ENCODE data around the gene SRL.

SRL gene

DNA sequence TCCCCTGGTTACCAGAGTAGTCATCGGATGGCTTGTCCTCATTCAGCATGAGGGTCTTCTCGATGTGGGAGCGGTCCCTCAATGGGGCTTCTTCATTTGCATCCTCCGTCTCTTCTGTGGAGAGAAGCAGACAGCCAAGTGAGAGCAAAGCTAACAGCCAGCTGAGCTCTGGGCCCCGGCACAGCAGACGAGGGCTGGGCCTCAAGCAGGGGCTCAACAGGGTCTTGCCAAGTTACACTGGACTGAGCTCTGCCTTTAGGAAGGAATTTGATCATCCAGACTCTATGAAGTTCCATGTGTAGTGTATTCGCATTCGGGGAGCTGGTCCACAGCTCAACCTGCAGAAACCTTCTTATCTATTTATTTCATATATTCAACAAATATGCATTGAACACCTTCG lies 37.4 kb downstream of the SRL start:
- DNase-seq (ENCODE audit: low spot score in 2 of 2), result no peak
- no peak overlapping the region for H3K27ac Mint-ChIP-seq
- peaks cover 22% of the 10 kb centered on the region for H3K4me1 Mint-ChIP-seq
- no peak for ATAC-seq
- no peaks in the 10 kb centered on the region for H3K36me3 Mint-ChIP-seq
- no peaks in the 10 kb centered on the region for H3K9me3 Mint-ChIP-seq
- no peak overlapping the region for H3K4me3 Mint-ChIP-seq

DNA sequence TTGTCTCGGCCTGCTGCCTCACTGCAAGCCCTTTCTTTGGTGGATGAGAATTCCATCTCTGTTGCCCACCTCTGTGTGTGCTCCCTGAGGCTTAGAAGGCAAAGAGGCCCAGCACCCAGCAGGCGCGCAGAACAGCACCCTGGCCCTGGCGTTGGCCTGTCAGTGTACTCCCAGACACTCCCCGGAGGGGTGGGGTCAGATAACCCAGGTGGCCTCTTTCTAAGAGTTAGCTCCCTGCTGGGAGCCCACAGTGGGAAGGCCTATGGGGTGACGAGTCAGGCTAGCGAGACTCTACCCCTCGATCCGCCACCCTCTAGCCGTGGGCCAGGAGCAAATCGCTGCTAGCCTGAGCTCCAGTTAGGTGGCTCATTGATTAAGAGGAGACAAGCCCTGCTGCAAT lies 38.1 kb downstream of the SRL start:
- Mint-ChIP-seq H3K36me3 (no peaks in the 10 kb centered on the region), H3K4me3 (no peak overlapping the region), H3K27ac (no peak overlapping the region), H3K9me3 (no peaks in the 10 kb centered on the region), H3K4me1 (peaks cover 22% of the 10 kb centered on the region)
- no peak for DNase-seq (ENCODE audit: low spot score in 2 of 2)
- ATAC-seq, result no peak

DNA sequence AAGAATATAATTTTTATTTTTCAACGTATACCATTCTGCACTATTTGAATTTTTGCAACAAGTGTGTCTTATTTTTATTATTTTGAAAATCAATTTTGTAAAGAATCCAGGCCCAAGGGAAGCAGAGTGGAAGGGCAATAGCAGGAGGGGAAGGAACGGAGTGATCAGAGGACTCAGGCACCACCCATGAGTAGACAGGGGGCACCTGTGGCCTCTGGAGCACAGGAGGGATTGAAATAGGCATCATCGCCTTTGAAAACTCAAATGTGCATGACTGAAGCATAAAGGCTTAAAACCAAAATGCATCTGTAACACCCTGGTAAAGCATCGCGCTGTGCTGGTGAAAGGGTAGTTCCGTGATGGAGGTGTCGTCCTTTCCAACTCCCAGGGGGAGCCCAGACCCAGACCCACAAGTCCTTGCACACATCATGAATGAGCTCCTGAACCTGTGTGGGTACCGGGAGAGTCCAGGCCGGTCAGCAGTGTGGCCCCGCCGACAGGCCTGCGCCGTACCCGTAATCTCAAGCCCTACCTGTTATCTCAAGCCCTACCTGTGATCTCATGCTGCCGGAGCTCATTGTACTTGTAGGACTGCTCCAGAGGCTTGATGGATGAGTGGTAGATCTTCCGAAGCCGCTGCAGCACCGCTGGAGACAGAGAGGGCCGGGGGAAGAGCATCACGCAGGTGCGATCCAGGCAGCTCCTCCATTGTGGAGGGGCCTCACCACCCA lies 39.1 kb downstream of the SRL start:
- Mint-ChIP-seq H3K4me3 (no peak overlapping the region), H3K4me1 (peaks cover 21% of the 10 kb centered on the region), H3K9me3 (no peaks in the 10 kb centered on the region), H3K27ac (no peak overlapping the region), H3K36me3 (no peaks in the 10 kb centered on the region)
- DNase-seq (ENCODE audit: low spot score in 2 of 2) (no peak), ATAC-seq (no peak)

DNA sequence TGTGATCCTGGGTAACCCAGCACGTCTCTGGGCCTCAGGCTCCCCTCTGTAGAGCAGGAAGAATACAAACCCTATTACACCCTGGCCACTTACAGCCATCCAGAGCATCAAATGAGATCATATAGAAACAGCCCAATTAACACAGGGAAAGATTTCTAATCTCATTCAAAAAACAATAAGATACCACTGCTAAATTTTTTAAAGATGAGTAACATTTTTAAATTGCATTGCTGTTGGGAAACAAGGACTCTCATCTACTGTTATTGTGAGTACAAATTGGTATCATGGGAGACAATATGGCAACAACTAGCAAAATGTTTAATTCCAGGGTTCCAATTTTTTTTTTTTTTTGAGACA lies 41.1 kb downstream of the SRL start:
- Mint-ChIP-seq H3K4me1 (peaks cover 7% of the 10 kb centered on the region), H3K4me3 (no peak overlapping the region), H3K27ac (no peak overlapping the region), H3K36me3 (no peaks in the 10 kb centered on the region), H3K9me3 (no peaks in the 10 kb centered on the region)
- DNase-seq (ENCODE audit: low spot score in 2 of 2), result no peak
- no peak for ATAC-seq

DNA sequence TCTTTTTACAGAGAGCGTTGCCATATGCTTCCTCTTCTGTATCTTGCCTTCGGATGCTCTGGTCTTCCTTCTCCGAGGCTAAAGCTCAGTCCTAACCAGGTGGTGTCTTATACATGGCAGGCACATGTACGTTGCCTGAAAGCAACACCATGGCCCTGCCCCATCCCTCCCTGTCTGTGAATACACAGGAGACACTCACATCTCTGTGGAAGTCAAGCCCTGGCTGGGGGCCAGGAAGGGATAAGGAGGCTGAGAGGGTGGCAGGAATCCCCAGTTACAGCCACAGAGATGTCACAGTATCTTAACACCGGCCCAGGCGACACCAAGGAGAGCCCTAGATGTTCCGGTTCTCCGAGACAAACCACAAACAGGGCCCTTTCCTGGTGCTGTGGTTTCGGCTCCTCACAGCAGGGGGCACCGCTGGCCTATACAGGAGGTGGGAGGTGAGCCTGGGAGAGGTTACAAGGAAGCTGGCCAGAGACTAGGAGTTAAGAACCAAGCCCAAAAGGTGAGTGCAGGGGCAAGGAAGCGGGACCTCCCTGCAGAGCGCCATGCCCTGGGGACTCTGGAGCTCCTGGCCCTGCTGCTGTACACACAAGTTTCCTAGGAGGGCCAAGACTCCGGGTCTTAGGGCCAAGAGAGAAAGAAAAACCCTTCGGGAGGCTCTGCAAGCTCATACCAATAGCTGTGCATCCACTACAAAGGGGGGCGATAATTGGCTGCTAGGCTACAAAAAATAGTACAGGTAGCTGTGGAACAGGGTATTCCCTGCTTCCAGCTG lies 41.7 kb downstream of the SRL start:
- DNase-seq (ENCODE audit: low spot score in 2 of 2) (no peak), ATAC-seq (peak; percentile 42)
- H3K9me3 Mint-ChIP-seq, result no peaks in the 10 kb centered on the region
- peak overlapping the region; percentile 54 for H3K27ac Mint-ChIP-seq
- no peak overlapping the region for H3K4me3 Mint-ChIP-seq
- peaks cover 7% of the 10 kb centered on the region for H3K4me1 Mint-ChIP-seq
- no peaks in the 10 kb centered on the region for H3K36me3 Mint-ChIP-seq

DNA sequence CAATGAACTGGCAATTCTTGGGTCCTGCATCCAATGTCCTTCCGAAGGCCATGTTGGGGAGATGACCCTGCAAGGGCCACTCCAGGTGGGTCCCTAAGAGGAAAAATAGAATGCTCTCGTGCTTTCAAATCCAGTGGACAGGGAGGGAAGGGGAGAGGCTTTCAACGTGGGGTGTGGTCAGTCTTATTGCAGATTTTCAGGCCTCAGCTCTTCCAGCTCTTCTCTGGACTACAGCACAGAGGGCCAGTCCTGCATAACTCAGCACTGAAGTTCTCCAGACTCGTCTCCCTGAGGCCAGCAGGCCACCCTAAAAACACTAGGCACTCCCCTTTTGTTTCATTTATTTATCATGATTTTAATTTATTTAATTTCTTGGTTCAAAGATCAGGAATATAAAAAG lies 43.1 kb downstream of the SRL start:
- DNase-seq (ENCODE audit: low spot score in 2 of 2) (no peak), ATAC-seq (no peak)
- Mint-ChIP-seq H3K9me3 (no peaks in the 10 kb centered on the region), H3K36me3 (no peaks in the 10 kb centered on the region), H3K27ac (no peak overlapping the region), H3K4me1 (peaks cover 7% of the 10 kb centered on the region), H3K4me3 (no peak overlapping the region)

DNA sequence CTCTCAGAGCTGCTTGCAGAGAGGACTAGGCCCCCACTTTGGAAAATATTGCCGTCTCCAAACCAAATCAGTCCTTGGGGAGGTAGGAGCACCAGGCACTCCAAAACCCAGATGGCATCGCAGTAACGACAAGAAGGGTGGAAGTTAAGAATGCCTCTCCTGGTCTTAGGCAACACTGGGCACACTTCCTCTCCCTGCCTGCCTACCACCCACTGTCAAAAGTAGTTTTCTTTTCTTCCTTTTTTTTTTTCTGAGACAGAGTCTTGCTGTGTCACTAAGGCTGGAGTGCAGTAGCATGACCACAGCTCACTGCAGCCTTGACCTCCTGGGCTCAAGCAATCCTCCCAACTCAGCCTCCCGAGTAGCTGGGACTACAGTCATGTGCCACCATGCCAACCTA lies 47.2 kb downstream of the SRL start:
- Mint-ChIP-seq H3K4me3 (no peak overlapping the region), H3K36me3 (no peaks in the 10 kb centered on the region), H3K9me3 (no peaks in the 10 kb centered on the region), H3K27ac (no peak overlapping the region), H3K4me1 (no peaks in the 10 kb centered on the region)
- ATAC-seq, result no peak
- no peak for DNase-seq (ENCODE audit: low spot score in 2 of 2)

DNA sequence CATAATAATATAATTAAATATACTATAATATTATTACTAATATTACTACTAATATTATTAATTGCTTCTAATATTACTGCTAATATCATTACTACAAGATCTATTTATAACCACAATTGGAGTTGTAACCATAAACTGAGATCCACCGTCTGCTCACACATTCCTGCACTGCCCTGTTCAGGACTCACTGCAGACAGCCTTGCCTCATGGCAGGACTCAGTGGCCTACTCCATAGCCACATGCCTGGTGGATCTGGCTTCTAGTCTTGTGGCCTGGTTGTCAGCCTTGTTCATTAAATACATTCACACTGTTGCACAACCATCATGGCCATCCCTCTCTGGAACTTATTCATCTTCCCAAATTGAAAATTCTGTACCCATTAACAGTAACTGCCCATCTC lies 48.0 kb downstream of the SRL start:
- ATAC-seq, result no peak
- no peaks in the 10 kb centered on the region for H3K4me1 Mint-ChIP-seq

DNA sequence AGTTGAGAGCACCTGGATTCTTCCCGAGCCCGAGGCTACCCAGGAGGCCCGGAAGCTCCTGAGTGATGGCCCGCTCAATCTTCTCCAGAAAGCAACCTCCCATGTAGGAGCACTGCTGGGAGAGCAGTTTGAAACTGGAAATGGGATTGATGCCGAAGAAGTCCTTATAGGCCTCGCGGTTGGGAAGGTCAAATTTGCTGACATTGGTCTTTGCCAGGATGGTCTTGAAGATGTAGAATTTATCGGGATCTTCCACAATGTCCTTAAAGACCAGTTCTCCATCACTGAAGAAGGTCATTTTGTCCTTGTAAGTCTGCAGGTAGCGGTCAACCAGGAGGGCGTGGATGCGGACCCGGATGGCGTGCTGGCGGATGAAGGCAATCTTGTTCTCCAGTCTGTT lies 49.7 kb downstream of the SRL start:
- DNase-seq (ENCODE audit: low spot score in 2 of 2), result no peak
- Mint-ChIP-seq H3K27ac (no peak overlapping the region), H3K9me3 (no peaks in the 10 kb centered on the region), H3K4me1 (no peaks in the 10 kb centered on the region), H3K4me3 (no peak overlapping the region), H3K36me3 (no peaks in the 10 kb centered on the region)
- ATAC-seq, result no peak

More for the DNA sequence above, 48.0 kb downstream of the SRL start:
- Mint-ChIP-seq H3K9me3 (no peaks in the 10 kb centered on the region), H3K4me3 (no peak overlapping the region), H3K36me3 (no peaks in the 10 kb centered on the region), H3K27ac (no peak overlapping the region)
- no peak for DNase-seq (ENCODE audit: low spot score in 2 of 2)

DNA sequence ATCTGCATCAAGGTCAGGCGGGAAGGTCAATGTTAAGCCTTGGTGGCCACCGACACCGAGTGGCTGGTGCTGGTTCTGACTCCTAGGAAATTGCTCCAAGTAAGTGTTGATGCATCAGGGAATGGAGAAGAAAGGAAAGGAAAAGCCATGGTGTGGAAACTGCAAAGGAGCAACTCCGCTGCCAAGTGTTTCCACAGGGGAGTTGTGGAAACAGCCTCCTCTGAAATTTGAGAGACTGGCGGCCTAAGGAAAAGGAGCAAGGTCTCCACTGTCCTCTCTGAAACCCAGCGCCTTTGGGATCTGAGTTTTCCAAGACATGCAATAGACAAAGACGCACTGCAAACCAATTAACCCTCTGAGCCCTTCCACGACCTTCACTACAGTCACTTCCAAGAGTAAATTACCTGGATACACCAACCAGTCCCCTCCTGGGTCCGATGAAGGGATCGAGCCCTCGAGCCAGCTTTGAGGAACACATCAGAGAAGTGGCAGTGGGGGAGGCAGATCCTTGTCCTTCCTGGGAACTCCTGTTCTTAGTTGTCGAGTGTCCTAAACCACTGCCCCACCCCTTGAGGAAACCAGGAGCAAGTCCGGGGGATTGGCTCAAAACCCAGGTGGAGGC lies 51.1 kb downstream of the SRL start:
- DNase-seq (ENCODE audit: low spot score in 2 of 2) (no peak), ATAC-seq (no peak)
- H3K4me1 Mint-ChIP-seq, result no peaks in the 10 kb centered on the region
- no peaks in the 10 kb centered on the region for H3K36me3 Mint-ChIP-seq
- no peak overlapping the region for H3K27ac Mint-ChIP-seq
- no peaks in the 10 kb centered on the region for H3K9me3 Mint-ChIP-seq
- no peak overlapping the region for H3K4me3 Mint-ChIP-seq

DNA sequence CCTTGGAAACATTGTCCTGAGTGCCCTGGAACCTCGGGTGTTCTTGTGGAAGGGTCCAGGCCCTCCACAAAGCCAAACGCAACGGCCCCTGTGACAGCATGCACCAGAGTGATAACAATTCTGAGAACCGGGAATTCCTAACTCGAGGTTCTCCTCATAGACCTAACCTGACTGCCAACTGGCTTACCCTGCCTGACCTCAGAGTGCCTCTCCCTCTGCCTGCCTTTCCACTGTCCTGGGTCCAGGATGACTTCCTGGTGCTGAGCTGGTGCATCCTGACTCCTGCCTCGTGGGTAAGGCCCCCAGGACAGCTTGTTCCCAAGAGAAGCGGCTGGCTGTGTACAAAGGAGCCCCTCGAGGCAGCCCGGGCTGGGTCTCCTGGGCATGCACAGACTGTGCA lies 51.8 kb downstream of the SRL start:
- no peaks in the 10 kb centered on the region for H3K4me1 Mint-ChIP-seq
- no peaks in the 10 kb centered on the region for H3K36me3 Mint-ChIP-seq
- DNase-seq (ENCODE audit: low spot score in 2 of 2), result no peak
- H3K4me3 Mint-ChIP-seq, result no peak overlapping the region
- no peak for ATAC-seq
- no peaks in the 10 kb centered on the region for H3K9me3 Mint-ChIP-seq
- no peak overlapping the region for H3K27ac Mint-ChIP-seq

DNA sequence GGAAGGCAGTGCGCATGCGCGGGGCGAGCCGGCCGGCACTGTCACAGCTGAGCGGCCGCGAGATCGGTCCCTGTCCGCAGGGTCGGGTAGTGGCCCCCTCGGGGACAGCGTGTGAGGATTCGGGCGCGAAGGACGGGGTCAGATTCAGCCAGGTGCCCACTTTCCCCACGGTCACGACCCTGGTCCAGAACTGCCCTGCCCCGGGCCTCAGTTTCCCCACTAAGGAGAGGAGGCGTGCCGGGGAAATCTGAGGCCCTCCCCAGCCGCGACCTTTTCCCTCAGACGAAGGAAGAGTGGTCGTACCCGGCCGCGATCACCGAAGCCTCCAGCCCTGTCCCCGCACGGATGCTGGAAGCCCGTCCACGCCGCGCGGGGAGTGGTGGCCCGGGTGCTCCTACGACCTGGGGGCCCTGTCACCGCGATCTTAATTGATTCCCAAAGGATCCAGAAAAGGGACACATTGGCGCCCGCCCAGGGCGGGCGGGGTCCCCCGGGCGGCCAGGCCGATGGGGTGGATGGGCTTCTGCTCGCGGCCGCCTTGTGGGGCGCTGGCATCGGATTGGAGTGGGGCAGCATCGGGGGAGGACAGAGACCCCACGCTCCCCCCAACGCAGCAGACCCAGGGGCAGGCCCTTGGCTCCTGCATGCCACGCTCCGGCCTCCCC lies 57.7 kb downstream of the SRL start:
- Mint-ChIP-seq H3K4me3 (peak overlapping the region; percentile 70), H3K27ac (peak overlapping the region; percentile 93), H3K4me1 (peaks cover 21% of the 10 kb centered on the region), H3K36me3 (peaks cover 19% of the 10 kb centered on the region), H3K9me3 (no peaks in the 10 kb centered on the region)
- ATAC-seq (no peak), DNase-seq (ENCODE audit: low spot score in 2 of 2) (no peak)

DNA sequence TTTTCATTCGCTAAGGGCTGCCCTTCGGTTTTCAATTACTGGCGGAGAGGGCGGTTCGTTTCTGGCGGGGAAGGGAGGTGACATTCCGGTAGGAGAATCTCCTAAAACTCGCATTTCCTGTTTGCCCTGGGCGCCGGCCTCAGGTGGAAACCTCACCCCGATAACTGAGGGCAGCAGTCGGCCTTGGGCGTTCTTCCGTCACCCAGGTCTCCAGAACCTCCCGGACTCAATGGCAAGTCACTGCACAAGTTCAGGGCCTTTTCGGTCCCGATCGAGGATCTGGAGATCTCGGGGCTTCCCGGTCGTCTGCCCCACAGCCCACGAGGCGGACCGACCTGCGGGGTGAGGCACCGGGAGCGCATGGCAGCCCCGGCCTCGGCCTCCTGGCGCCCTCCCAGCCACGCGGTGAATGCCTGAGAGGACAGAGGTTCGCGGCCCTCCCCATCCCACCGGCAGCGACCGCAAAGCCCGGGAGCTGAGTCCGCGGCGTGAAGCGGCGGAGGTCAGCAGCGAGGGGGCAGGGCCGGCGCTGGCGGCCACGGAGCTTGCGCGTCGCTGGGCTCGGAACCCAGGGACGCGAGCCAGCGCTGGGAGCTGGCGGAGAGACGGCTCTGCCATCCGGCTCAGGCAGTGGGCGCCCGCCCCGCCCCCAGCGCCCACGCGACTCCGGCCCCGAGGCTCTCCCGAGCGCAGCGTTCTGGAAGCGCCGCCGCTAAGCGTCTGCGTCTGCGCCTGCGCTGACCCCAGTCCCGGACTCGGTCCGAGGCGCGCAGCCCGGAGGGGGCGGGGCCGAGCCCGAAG lies 58.4 kb downstream of the SRL start:
- H3K4me3 Mint-ChIP-seq, result peak overlapping the region; percentile 70
- H3K27ac Mint-ChIP-seq, result peak overlapping the region; percentile 93
- no peaks in the 10 kb centered on the region for H3K9me3 Mint-ChIP-seq
- DNase-seq (ENCODE audit: low spot score in 2 of 2) (peak; percentile 98 to 99), ATAC-seq (peak; percentile 94)
- peaks cover 21% of the 10 kb centered on the region for H3K4me1 Mint-ChIP-seq
- peaks cover 19% of the 10 kb centered on the region for H3K36me3 Mint-ChIP-seq

DNA sequence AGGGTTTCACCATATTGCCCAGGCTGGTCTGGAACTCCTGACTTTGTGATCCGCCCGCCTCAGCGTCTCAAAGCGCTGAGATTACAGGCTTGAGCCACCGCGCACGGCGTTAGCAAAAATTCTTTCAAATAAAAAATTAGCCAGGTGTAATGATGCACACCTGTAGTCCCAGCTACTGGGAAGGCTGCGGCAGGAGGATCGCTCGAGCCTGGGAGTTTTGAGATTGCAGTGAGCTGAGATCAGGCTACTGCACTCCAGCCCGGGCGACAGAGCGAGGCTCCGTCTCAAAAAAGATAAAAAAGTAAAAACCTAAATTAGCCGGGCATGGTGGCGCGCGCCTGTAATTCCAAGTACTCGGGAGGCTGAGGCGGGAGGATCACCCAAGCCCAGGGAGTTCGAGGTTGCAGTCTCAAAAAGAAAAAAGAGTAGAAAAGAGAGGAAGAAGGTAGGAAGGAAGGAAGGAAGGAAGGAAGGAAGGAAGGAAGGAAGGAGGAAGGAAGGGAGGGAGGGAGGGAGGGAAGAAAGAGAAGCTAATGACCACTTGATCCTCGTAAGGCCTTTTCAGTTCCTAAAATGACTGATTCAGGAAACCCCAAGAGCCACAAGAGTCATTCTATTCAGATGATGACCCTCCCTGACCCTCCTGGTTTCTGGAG lies 59.2 kb downstream of the SRL start:
- Mint-ChIP-seq H3K4me1 (peaks cover 21% of the 10 kb centered on the region), H3K27ac (peak overlapping the region; percentile 93), H3K4me3 (peak overlapping the region; percentile 70), H3K9me3 (no peaks in the 10 kb centered on the region), H3K36me3 (peaks cover 19% of the 10 kb centered on the region)
- no peak for DNase-seq (ENCODE audit: low spot score in 2 of 2)
- ATAC-seq, result peak; percentile 48

Measured in stimulated activated effector memory CD8-positive, alpha-beta T cell treated with anti-CD3 and anti-CD28 coated beads, Interleukin-12 subunit alpha, Interleukin-12 subunit beta, amount 100 ng/mL, for 72 hours (primary cell).